GM18861 (cell line): ENCODE results near the gene NFKB1.

ENCODE experiments used
- ATAC-seq: cut with Tn5 transposase; IDR thresholded peaks from one replicate; pipeline ENCODE4 v1.9.1; 2021; ENCODE audit not compliant: unreplicated experiment

Gene NFKB1

DNA sequence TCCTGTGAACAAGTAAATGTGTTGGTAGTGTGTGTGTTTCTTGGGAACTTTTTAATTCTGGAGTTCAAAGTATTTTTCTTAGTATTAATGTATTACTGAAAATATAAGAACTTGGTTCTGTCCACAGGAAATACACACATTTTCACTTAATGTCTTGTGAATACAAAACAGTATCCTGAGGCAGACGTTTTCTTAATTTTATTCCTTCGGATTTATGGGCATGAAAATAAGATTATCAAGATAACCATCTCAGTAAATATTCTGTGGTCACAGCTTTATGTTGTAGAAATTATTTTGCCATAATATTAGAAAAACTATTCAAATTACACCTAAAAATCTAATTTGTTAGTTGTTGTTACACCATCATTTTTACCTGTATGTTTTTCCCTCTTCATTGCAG, 29.8 kb downstream of the NFKB1 start:
- ATAC-seq, result no peak

DNA sequence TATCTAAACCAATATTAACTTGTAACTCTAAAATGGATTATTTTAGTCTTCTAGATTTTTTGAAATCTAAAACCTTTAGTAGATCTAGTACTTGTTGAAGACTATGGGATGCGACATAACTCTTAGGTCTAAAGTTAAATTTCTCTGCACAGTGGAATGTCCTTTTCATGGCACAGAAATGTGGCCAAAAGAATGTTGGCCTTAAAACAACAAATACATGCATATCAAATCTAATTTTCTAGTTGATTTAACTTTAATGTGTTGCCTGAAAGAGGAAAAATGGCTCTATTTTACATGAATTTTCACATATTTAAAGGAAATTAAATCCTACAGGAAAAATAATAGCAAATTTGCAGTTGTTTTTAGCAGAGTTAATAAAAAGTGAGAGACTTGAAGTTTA, 30.3 kb downstream of the NFKB1 start:
- ATAC-seq, result no peak

DNA sequence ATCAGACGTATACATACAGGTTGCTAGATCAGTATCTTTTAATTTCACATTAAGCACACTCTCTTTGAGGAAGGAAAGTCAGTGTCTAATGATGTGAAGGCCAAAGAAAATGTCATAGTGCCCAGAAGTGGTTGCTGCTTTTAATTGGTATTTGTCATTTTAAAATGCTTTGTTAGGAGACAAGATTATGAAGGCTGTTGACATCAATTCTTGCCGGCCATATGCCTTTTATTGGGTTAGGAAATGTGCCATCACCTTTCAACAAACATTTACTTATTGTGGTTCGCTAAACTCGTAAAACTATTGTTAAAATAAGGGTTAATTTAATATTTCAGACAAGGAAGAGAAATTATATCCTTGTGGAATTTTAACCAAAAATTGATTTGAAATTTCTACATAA, 32.2 kb downstream of the NFKB1 start:
- ATAC-seq, result no peak

DNA sequence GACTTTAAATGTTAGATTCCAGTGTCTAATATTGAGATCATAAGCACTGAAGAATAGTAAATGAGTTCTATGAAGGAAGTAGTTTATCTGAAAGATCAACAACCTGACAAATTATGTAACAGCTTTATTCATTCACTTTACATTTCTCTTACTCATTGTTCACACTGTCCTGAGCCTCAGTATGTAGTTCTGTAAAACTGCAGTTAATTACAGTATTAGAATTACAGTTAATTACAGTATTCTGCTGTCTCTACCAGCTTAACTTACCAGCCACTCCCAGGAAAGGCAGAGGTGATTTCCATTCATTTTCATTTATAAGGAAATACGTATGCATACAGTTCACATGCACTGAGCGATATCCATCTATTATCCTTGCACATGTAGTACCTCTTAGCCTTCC, 32.7 kb downstream of the NFKB1 start:
- no peak for ATAC-seq

DNA sequence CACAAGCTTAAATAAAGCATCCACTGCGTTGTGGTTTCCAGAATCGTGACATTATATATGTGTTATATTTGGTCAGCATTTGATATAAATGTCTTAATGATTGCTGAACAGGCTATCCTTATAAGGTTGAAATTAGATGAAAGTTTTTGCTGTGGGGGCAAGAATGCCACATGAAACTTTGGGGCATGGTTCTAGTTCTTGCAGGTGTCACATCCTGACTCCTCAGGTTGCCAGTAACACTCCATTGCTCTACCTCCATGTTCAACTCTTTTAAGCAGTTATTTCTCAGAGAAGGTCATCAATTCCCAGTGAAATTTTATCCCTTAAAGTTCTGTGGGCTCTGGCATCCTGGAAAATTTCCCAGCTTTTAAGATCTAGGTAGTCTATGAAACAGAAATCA, 33.7 kb downstream of the NFKB1 start:
- ATAC-seq, result no peak

DNA sequence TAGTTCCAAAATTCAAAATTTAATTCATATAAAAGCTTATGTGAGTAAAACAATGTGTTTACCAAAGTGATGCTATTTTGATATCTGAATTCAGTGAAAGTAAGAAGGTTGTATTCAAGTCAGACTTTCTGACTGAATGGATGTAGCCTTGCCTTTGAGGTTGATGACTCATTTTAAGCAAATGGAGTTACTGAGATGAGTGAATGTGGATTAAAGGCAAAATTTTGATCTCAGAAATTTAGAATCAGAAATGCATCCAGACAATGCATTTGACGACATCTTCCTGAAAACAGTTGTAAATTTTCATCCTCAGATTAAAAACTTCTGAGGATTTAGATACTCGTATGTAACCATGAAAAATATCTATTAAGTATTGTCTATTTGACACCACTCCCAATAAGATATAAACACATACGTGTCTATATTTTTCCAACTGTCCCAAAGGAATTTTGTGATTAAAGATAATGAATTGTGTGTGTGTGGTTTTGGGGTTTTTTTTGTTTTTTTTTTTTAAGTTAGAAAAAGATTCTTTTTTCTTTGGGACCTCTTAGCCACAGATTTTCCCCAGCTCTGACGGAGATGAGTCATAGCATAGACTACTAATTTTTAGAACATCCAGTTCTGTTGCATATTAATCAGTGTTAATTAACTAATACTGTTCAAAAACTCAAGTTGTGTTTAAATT, 34.4 kb downstream of the NFKB1 start:
- ATAC-seq, result peak; percentile 63

DNA sequence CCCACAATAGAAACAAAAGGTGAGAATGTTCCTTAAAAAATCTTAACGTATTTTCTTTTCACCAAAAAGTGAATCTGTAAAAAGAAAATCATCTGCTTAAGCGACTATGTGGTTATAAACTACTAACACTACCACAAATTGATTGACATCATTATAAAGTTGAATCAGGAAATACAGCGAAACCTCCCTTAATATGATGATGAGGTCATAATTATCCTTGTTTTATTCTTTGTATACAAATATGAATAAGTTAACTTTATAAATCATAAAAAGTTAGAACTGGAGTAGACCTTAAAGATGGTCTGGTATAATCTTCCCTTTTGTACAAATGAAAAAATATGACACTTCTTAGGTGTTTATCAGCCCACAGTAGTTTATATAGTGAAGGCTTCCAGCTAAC, 35.6 kb downstream of the NFKB1 start:
- ATAC-seq, result no peak

DNA sequence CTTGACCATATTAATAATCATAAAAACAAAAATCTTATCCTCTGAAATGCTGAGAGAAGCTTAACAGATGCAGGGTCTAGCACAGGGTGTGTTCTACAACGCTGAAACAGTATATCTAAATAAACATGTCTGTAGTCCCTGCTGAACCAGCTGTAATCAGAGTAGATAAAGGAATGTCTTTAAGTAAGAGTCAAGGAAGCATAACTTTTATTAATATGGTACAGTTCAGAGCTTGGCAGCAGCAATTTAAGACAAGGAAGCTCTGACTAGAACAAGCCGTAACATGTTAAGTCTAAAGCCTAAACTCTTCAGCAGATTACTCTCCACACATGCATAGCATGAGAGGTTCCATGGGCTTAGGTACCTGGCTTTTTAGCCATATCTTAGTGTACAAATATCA, 36.1 kb downstream of the NFKB1 start:
- no peak for ATAC-seq

DNA sequence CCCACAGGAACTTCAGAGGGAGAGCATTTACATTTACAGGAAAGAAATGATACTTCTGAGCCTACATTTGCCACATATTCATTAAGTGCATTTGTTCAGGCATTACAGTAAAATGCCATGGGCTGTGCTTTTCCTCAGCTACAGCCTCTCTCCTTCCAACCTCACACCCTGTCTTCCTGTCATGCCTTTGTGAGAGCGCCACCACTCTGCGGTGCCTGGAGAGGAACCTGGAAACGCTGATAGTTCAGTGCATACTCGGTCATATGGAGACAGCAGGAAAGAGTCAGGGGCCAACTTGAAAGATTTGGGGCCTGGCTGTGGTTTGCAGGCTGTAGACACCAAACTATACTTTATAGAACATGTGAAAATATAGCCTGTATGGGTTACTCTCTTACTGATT, 40.5 kb downstream of the NFKB1 start:
- ATAC-seq, result no peak

DNA sequence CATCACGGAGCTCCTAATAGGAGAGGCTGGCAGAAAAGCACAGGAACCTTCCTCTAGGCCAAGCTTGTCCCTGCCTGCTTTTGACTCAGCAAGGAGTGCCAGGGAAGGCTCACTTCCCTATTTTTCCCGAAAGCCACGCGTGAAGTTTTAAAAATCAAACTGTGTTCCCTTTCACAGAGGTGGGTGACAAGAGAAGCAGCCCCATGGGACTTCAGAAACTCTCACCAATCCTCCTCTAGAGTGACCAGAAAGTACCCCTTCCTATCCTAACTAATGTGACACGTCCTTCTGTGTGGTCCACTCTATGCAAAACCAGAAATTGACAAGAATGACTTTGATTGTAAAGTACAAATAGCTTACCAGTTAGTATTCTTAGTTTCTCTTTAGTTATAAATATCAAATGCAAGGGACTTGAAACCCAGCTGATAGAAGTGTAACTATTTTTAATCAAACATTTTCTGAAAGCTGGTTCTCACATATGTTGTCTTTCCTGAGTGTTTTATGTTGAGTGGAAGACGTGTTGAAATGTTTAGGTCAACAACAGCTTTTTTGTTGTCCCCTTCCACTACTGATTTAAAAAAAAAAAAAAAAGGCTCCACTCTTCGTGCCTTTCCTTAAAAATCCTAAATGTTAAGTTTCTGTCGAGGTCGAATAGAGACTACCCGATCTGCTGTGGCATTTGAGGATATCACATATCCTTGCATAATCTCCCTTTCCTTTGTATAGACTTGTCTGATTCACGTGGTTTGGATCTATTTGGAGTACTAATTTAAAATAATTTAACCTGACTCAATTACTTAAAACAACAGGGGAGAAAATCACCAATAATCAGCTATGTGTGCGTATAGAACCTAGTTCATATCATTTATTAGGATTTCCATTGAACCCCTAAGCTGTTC, 42.1 kb downstream of the NFKB1 start:
- peak; percentile 89 for ATAC-seq

DNA sequence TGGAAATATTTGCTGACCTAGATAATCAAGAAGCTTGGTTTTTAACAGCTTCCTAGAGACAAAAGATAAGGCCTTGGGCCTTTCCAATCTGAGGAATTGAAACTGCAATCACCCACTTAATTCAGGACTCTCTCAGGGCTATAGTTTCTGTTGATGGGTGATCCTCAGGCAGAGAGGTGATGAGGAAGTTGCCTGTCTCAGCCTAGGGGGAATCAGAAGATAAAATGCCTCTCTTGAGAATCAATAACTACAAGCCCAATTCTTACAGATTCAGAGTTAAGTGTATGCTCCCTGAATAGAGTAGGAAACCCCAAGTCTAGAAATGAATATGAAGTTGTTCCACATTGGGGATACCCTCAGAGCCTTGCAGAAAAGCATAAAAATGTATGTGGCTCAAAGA, 45.5 kb downstream of the NFKB1 start:
- peak; percentile 24 for ATAC-seq

DNA sequence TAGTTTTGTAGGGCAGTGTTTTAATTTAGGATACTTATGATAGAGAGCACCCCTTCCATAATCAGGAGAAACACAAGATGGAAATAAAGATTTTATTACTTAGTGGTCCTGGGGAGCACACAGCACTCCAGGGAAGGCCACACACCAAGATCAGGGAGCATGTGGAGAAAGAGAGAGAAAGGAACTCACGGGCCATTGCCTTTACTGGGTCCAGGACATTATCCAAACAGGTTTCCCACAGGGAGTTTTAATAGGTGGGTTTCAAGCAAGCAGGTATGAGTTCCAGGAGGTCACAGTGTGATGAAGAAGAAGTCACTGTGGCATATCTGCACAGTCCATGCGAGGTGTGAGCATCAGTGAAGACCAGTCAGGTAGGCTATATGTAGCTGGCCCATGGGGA, 46.8 kb downstream of the NFKB1 start:
- no peak for ATAC-seq

DNA sequence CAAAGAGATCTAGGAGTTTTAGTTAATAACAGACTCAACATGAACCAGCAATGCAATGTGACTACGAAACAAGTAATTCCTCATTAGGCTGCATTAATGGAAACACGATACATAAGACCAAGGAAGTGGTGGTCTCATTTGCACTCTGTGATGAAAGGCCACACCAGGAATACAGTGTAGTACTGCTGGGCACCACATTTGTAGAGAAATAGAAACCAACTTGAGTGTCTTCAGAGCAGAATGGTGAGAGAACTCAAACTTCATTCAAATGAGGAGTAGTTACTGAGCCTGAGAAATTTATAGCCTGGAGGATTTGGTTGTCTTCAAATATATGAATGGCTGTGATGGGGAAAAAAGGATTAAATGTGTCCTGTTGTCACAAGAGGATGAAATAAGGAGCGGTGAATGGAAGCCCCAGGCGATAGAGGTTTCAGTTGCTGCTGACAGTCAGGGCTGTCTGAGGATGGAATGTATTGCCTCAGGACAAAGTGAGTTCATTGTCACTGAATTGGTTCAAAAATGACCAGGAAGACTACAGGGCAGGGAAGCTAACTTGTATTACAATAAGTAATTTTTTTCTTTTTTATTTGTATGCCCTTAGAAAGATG, 50.9 kb downstream of the NFKB1 start:
- no peak for ATAC-seq

DNA sequence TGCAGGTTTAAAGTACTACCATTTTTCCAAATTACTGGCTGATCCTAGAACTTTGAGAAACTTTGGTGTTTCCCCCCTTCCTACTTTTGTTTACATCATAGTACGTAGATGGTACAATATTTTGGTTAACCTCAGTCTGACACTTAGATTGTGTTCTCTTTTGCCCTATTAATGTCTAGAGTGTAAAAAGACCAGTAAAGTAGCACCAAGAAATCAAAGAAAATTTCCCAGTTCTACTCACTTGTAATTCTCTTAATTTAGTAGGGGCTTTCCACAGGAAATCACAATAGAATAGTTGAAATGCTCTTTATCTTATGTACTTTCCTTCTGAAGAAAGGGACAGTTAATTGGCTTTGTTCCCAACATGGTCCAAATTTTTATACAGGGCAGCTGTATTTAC, 51.6 kb downstream of the NFKB1 start:
- no peak for ATAC-seq

DNA sequence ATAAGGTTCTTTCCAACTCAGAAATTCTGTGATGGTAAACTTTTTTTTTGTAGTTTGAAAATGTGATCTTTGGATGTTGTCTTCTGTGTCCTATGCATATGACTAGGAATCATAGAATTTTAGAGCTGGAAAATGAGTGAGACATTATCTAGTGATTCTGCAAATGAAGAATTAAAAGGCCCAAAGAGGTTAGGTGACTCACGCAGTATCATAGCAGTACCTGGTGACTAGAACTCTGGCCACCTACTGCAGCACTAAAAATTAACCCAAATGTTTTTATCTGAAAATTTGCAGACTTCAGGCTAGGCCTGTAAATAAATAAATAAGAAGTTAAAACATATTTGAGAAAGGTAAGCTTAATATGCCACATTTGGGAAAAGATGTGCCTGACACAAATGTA, 52.8 kb downstream of the NFKB1 start:
- ATAC-seq, result no peak

DNA sequence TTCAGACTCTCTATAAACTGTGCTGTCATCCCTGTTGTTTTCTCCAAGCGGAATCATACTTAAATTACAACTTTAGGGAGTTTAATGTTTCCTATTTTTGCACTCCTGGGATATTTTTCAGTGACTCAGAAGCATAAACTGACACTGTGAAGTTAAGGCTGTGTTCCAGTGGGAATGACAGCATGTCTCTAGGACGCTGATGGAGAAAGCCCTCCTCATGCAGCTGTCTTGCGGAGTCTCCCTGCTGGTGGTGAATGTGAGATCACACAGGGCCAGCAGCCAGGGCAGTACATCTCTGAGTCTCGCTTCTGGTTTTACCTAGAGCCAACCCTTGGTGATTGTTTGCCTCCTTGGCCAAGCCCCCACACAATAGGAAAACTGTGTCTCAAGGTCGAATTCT, 53.3 kb downstream of the NFKB1 start:
- no peak for ATAC-seq

DNA sequence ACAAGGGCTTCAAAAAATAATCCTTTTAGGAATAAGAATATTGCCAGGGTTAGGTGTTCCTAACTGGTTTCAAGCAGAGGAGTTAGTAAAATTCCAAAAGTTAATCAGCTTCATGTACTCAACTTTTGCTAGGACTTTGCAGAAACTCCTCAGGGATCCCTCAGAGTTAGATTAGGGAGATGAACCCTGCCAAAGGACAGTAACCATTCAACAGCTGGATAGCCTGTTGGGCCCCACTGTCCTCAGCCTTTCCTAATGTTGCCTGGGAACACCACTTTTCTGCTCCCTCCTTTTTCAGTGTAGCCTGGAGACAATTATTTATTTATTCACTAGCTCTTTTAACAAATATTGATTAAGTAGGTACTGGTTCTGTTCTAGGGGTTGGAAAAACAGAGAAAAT, 53.8 kb downstream of the NFKB1 start:
- no peak for ATAC-seq

DNA sequence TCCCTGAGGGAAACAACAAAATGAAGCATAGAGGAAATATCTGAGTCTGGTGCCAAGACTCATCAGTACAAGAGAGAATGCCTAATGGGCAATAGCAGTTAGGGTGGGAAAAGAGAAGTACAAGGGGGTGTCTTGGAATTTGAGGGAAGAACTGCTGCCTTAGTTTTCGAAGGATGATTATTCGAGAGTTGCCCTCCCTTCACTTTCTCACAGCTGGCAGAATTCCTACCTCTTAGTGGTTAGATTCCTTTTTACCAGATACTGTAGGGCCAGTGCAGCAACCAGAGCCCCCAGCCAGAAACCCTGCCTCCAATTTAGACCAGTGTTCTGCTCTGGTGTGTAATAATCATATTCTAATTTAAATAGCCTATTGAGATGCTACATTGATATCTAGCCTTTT, 56.5 kb downstream of the NFKB1 start:
- ATAC-seq, result no peak

DNA sequence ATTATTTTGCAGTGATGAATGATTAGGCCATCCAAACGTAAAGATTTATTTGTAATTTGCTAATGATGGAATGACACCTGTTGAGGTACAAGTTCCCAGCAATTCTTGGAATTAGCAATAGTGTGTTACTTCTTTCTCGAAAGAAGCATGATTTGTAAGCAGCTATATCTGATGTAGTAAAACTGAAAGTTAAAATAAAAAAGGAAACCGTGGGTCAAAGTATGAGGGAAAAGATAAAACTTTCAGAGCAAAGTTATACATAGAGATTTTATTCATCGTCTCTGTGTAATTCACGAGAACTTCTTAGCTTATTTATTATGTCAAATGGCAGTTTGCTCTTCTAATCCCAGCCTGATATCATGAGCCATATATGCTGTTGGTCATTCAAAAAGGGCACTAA, 59.0 kb downstream of the NFKB1 start:
- ATAC-seq, result no peak

DNA sequence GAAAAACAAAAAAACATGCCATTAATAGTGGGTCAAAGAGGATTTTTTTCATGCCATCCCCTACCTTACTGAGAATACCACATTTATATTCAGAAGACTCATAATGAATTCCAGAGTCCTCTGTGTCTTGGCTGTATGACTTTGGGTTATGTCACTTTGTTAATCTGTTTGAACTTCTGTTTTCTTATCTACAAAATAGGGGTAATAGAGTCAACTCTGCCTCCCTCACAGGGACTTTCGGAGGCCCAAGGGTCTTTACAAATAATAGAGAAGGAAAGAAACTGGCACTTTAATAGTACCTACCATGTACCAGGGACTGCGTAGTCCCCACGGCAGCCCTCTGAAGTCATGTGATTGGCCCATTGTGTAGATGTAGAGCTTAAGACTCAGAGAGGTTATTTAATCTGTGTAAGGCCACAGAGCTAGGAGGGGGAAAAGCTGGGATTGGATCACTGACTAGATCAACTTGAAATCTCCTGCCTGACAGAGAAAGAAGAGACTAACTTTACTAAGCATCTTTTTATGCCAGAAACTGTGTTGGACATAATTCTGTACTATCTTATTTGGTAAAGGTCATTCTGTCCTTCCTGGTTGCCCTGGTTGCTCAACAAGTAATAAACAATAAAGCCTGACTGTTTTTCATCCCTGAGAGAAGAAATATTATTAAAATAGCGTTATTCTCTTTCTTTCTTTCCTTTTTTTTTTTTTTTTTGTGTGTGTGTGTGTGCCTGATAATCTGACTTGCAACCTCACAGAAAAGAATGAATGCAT, 59.6 kb downstream of the NFKB1 start:
- no peak for ATAC-seq

DNA sequence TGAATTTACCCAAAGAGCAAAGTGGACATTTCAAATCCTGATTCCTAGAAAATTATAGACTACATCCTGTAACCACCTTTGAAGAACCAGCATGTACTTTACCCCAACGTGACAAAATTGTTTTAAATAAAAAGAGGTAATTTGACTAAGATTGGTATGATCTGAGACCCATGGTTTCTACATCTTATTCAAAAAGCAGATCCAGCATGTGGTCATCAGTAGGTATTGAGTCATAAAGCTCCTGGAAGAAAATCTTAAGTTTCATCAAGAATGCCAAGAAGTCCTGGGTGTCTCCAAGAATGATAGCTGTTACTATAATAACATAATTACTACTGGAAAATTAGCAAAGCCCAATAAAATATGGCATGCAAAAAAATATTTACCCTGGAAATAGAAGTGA, 61.8 kb downstream of the NFKB1 start:
- ATAC-seq, result no peak
